HG02870 (cell line): ENCODE data around the gene SHC3.

ENCODE experiments used
- ATAC-seq: cut with Tn5 transposase; IDR thresholded peaks from one replicate; pipeline ENCODE4 v1.9.1; 2021; ENCODE audit warnings: mild to moderate bottlenecking, moderate library complexity; ENCODE audit not compliant: unreplicated experiment

SHC3 gene

GRCh38 chr9:89186960-89187359 is 8.3 kb upstream of the SHC3 start:
- ATAC-seq, result no peak

GRCh38 chr9:89185980-89186379 is 7.4 kb upstream of the SHC3 start:
- no peak for ATAC-seq

- ATAC-seq, result no peak
Observed at GRCh38 chr9:89183146-89183545, 4.5 kb upstream of the SHC3 start.

GRCh38 chr9:89182369-89182768 is 3.8 kb upstream of the SHC3 start:
- no peak for ATAC-seq

GRCh38 chr9:89179895-89180734 is 1.5 kb upstream of the SHC3 start:
- ATAC-seq, result peak; percentile 53

GRCh38 chr9:89179540-89179894 is 899 bp upstream of the SHC3 start:
- no peak for ATAC-seq

GRCh38 chr9:89178830-89179539 is 367 bp upstream of the SHC3 start:
- ATAC-seq, result no peak

GRCh38 chr9:89177012-89177943 is 1.3 kb downstream of the SHC3 start:
- no peak for ATAC-seq

GRCh38 chr9:89175828-89176261 is 2.8 kb downstream of the SHC3 start:
- ATAC-seq, result no peak

GRCh38 chr9:89174291-89174690 is 4.3 kb downstream of the SHC3 start:
- no peak for ATAC-seq

GRCh38 chr9:89173072-89173471 is 5.5 kb downstream of the SHC3 start:
- no peak for ATAC-seq

- ATAC-seq, result no peak
Observed at GRCh38 chr9:89172398-89172797, 6.2 kb downstream of the SHC3 start.

GRCh38 chr9:89171693-89172092 is 6.9 kb downstream of the SHC3 start:
- ATAC-seq, result no peak

GRCh38 chr9:89171231-89171630 is 7.4 kb downstream of the SHC3 start:
- no peak for ATAC-seq

GRCh38 chr9:89168901-89169813 is 9.5 kb downstream of the SHC3 start:
- ATAC-seq, result no peak

- ATAC-seq, result no peak
Observed at GRCh38 chr9:89167788-89168187, 10.8 kb downstream of the SHC3 start.

- no peak for ATAC-seq
Observed at GRCh38 chr9:89166852-89167251, 11.8 kb downstream of the SHC3 start.

GRCh38 chr9:89165880-89166279 is 12.7 kb downstream of the SHC3 start:
- ATAC-seq, result no peak

GRCh38 chr9:89165341-89165740 is 13.3 kb downstream of the SHC3 start:
- ATAC-seq, result no peak

- no peak for ATAC-seq
Observed at GRCh38 chr9:89161221-89161620, 17.4 kb downstream of the SHC3 start.
